Stimulated activated CD4-positive, alpha-beta T cell treated with anti-CD3 and anti-CD28 coated beads, Interleukin-12 subunit alpha, Interleukin-12 subunit beta, amount 100 ng/mL, for 4 hours (primary cell): ENCODE measurements around the gene MRPS16.

Source experiments
- DNase-seq: peaks from one replicate; pipeline ENCODE4 v3.0.0-alpha.2; 2020

Gene MRPS16

GRCh38 chr10:73238990-73239566 is 13.4 kb downstream of the MRPS16 start:
- DNase-seq, result no peak

- DNase-seq, result no peak
These were observed 17.7 kb downstream of the MRPS16 start for GRCh38 chr10:73234695-73235094.

- DNase-seq, result no peak
These were observed 18.6 kb downstream of the MRPS16 start for GRCh38 chr10:73233883-73234282.

- no peak for DNase-seq
These were observed 19.6 kb downstream of the MRPS16 start for GRCh38 chr10:73232887-73233286.

- DNase-seq, result no peak
These were observed 22.9 kb downstream of the MRPS16 start for GRCh38 chr10:73229567-73229966.

GRCh38 chr10:73228247-73228646 is 24.2 kb downstream of the MRPS16 start:
- DNase-seq, result no peak

- no peak for DNase-seq
These were observed 25.8 kb downstream of the MRPS16 start for GRCh38 chr10:73226663-73227062.

GRCh38 chr10:73225518-73225917 is 26.9 kb downstream of the MRPS16 start:
- DNase-seq, result no peak

GRCh38 chr10:73220989-73221388 is 31.5 kb downstream of the MRPS16 start:
- DNase-seq, result no peak

GRCh38 chr10:73219384-73219783 is 33.1 kb downstream of the MRPS16 start:
- DNase-seq, result no peak

- DNase-seq, result no peak
These were observed 33.8 kb downstream of the MRPS16 start for GRCh38 chr10:73218431-73219191.

- DNase-seq, result no peak
These were observed 34.8 kb downstream of the MRPS16 start for GRCh38 chr10:73217628-73218027.

- no peak for DNase-seq
These were observed 36.7 kb downstream of the MRPS16 start for GRCh38 chr10:73215749-73216148.

GRCh38 chr10:73211106-73211811 is 41.2 kb downstream of the MRPS16 start:
- no peak for DNase-seq

GRCh38 chr10:73210395-73211105 is 41.9 kb downstream of the MRPS16 start:
- DNase-seq, result no peak

- no peak for DNase-seq
These were observed 42.7 kb downstream of the MRPS16 start for GRCh38 chr10:73209705-73210104.

- no peak for DNase-seq
These were observed 44.6 kb downstream of the MRPS16 start for GRCh38 chr10:73207883-73208282.

GRCh38 chr10:73206385-73206784 is 46.1 kb downstream of the MRPS16 start:
- DNase-seq, result no peak

GRCh38 chr10:73205890-73206289 is 46.6 kb downstream of the MRPS16 start:
- no peak for DNase-seq

GRCh38 chr10:73205081-73205480 is 47.4 kb downstream of the MRPS16 start:
- DNase-seq, result no peak
